HepG2 (cell line): ENCODE measurements around the gene NEDD8. TPM values are rescaled to one million over a fixed set of nuclear protein-coding genes. Genes with fewer than 3 reads are reported as not detected.
A peak's percentile ranks its signal among the peaks of the same experiment; 100 is the strongest.

ENCODE experiments used
- ATAC-seq: fragments of 200-7000 bp; cut with Tn5 transposase; 3 replicates; pipeline ENCODE4 v1.9.1; 2020; ENCODE audit warnings: mild to moderate bottlenecking, moderate library complexity
- BruUV-seq: library from RNA; stranded (reverse); fragments of 400-500 nt; replicated peaks from 2 replicates; lab custom pipeline; 2021; lab: Mats Ljungman, UMichigan
- CTCF ChIA-PET: fragments of 300-600 bp; formaldehyde crosslinking; extraction: SDS; loops from one replicate; lab custom pipeline; 2021; ENCODE audit warnings: low total read pairs, inconsistent platforms, low intra/inter-chr PET ratio; lab: Yijun Ruan, JAX
- POLR2A ChIA-PET: fragments of 350-600 bp; sonication (Branson Sonifier 250); formaldehyde crosslinking; loops from one replicate; lab custom pipeline; 2020; ENCODE audit warnings: antibody characterized with exemption, inconsistent platforms; lab: Yijun Ruan, JAX
- DNase-seq: peaks from one replicate; pipeline ENCODE4 v3.0.0-alpha.2; 2015; ENCODE audit warnings: low spot score
- FAIRE-seq: peaks from 3 replicates; lab custom pipeline; 2011; peaks lifted over from hg19 to GRCh38; lab: Jason Lieb, UNC
- H2AFZ ChIP-seq: one replicate; pipeline ENCODE4 v1.6.1; 2011; ENCODE audit warnings: low read length, inconsistent platforms
- H3K27ac ChIP-seq: fragments of 300-600 bp; 3 replicates; pipeline ENCODE4 v1.8.0; 2011; ENCODE audit warnings: mixed run types, mild to moderate bottlenecking, mixed read lengths, low read length, inconsistent platforms; ENCODE audit not compliant: insufficient read depth; ENCODE audit errors: extremely low read length
- H3K27me3 ChIP-seq, 2 experiments: fragments of 200-600 bp in 1 of 2; 2 replicates in 1 of 2; 3 replicates in 1 of 2; pipeline versions ENCODE4 v1.6.0 to v1.8.0; 2011; ENCODE audit warnings: low read length in 2 of 2, mild to moderate bottlenecking in 2 of 2, moderate library complexity in 2 of 2, inconsistent platforms in 1 of 2; ENCODE audit not compliant: insufficient read depth in 2 of 2, control insufficient read depth in 1 of 2
- H3K36me3 ChIP-seq, 2 experiments: fragments of 200-600 bp in 1 of 2; replicated peaks in 1 of 2; 2 replicates in 1 of 2; 3 replicates in 1 of 2; pipeline versions ENCODE4 v1.5.1 to v1.8.0; 2011; ENCODE audit warnings: low read length in 2 of 2, inconsistent platforms in 1 of 2; ENCODE audit not compliant: insufficient read depth in 2 of 2, control insufficient read depth in 1 of 2
- H3K4me1 ChIP-seq: 2 replicates; pipeline ENCODE4 v1.5.1; 2012; ENCODE audit warnings: low read length, inconsistent platforms; ENCODE audit not compliant: insufficient read depth
- H3K4me2 ChIP-seq: 2 replicates; pipeline ENCODE4 v1.6.0; 2011; ENCODE audit warnings: low read depth, low read length, inconsistent platforms
- H3K4me3 ChIP-seq, 3 experiments: fragments of 200-600 bp in 1 of 3; sonication (generic), shearing (Covaris generic) in 1 of 3; replicated peaks in 1 of 3; 2 replicates each; pipeline ENCODE4 v1.5.1; 2011 to 2016; ENCODE audit warnings: low read length in 3 of 3, inconsistent platforms in 2 of 3, low read depth in 2 of 3, mild to moderate bottlenecking in 2 of 3, control low read depth in 1 of 3, mixed read lengths in 1 of 3; ENCODE audit not compliant: insufficient read depth in 1 of 3
- H3K79me2 ChIP-seq: one replicate; pipeline ENCODE4 v1.6.1; 2011; ENCODE audit warnings: low read length, inconsistent platforms; ENCODE audit not compliant: insufficient read depth
- H3K9ac ChIP-seq: 2 replicates; pipeline ENCODE4 v1.6.0; 2011; ENCODE audit warnings: mild to moderate bottlenecking, low read depth, low read length, inconsistent platforms; ENCODE audit not compliant: insufficient read depth
- H3K9me3 ChIP-seq: 2 replicates; pipeline ENCODE4 v1.5.1; 2012; ENCODE audit warnings: mild to moderate bottlenecking, low read length
- H4K20me1 ChIP-seq: 2 replicates; pipeline ENCODE4 v1.6.0; 2011; ENCODE audit warnings: inconsistent platforms, mild to moderate bottlenecking, low read length, moderate library complexity; ENCODE audit not compliant: insufficient read depth
- ATAD3A ChIP-seq: sonication (generic); formaldehyde crosslinking; IDR thresholded peaks from 2 replicates; pipeline ENCODE4 v1.4.0; 2020; ENCODE audit warnings: missing genetic modification reagents
- ERF ChIP-seq: IDR thresholded peaks from 2 replicates; pipeline ENCODE4 v1.6.1; 2018; ENCODE audit warnings: missing biosample characterization, missing genetic modification reagents
- KDM5A ChIP-seq: fragments of 200-600 bp; sonication (generic); IDR thresholded peaks from 2 replicates; pipeline ENCODE4 v1.7.0; 2018; ENCODE audit warnings: antibody characterized with exemption, mild to moderate bottlenecking, low read length, borderline replicate concordance
- KLF15 ChIP-seq: sonication (generic); formaldehyde crosslinking; IDR thresholded peaks from 2 replicates; pipeline ENCODE4 v1.8.1; 2023; ENCODE audit warnings: borderline replicate concordance, mild to moderate bottlenecking, inconsistent platforms, missing genetic modification reagents, mixed read lengths
- PHF8 ChIP-seq: sonication (generic); formaldehyde crosslinking; IDR thresholded peaks from 2 replicates; pipeline ENCODE4 v1.5.0; 2020; ENCODE audit warnings: missing genetic modification reagents
- SRSF4 ChIP-seq: fragments of 200-400 bp; formaldehyde crosslinking; IDR thresholded peaks from one replicate; pipeline ENCODE4 v1.6.1; 2018; ENCODE audit warnings: mild to moderate bottlenecking, low read depth, low read length, moderate library complexity; ENCODE audit not compliant: poor library complexity, severe bottlenecking
- TBX3 ChIP-seq: fragments of 450-650 bp; IDR thresholded peaks from 2 replicates; pipeline ENCODE4 v1.6.1; 2017; ENCODE audit warnings: antibody characterized with exemption, mild to moderate bottlenecking, inconsistent platforms, borderline replicate concordance
- TP53 ChIP-seq: sonication (generic); formaldehyde crosslinking; conservative IDR thresholded peaks from 2 replicates; pipeline ENCODE4 v1.4.0; 2020; ENCODE audit warnings: missing genetic modification reagents
- ZNF773 ChIP-seq: sonication (generic); formaldehyde crosslinking; IDR thresholded peaks from 2 replicates; pipeline ENCODE4 v1.4.0; 2020; ENCODE audit warnings: missing genetic modification reagents, borderline replicate concordance
- ZSCAN30 ChIP-seq: sonication (generic); formaldehyde crosslinking; IDR thresholded peaks from 2 replicates; pipeline ENCODE4 v1.5.0; 2020; ENCODE audit warnings: mild to moderate bottlenecking, missing genetic modification reagents
- WGBS: methylation state at CpG from one replicate; pipeline ENCODE4 v1.1.6; 2017; ENCODE audit warnings: low lambda C conversion rate; 5-methylcytosine and 5-hydroxymethylcytosine counted together
- in situ Hi-C: cut with HindIII; loops from 2 replicates; pipeline ENCODE4 v1.10.0; 2017; ENCODE audit warnings: low pct_unique_long_range_greater_than_20kb; ENCODE audit not compliant: extremely low pct_ligation_motif_present
- intact Hi-C: fragments of 100-400 bp; cut with micrococcal nuclease; formaldehyde crosslinking; loops from one replicate; pipeline ENCODE4 v1.10.0; 2022; ENCODE audit not compliant: unreplicated experiment
- polyA plus RNA-seq, 8 experiments: library from polyadenylated mRNA; depleted of rRNA in 3 of 8; stranded (reverse) in 7 of 8; unstranded in 1 of 8; fragments of >200 nt; fragmentation: Illumina TruSeq in 4 of 8; extraction: Trizol in 4 of 8; gene quantifications; 2 replicates each; pipeline versions ENCODE4 v1.2.1 to v1.2.3, GENCODE V29; 2011 to 2016; ENCODE audit warnings: low read depth in 4 of 8, missing spikeins in 1 of 8, mixed read lengths in 1 of 8; ENCODE audit not compliant: insufficient read depth in 1 of 8
- total RNA-seq, 5 experiments: library from RNA; depleted of rRNA; stranded (reverse); fragments of >200 nt; fragmentation: Illumina TruSeq; extraction: Trizol; gene quantifications; 2 replicates each; pipeline ENCODE4 v1.2.3, GENCODE V29; 2016; ENCODE audit warnings: low read depth in 1 of 5
- TF ChIP-seq, protein P1 (sequence below): sonication (generic); formaldehyde crosslinking; IDR thresholded peaks from 2 replicates; pipeline ENCODE4 v1.4.0; 2020; ENCODE audit warnings: missing genetic modification reagents
- TF ChIP-seq, protein P2 (sequence below): sonication (generic); formaldehyde crosslinking; IDR thresholded peaks from 2 replicates; pipeline ENCODE4 v1.4.0; 2020; ENCODE audit warnings: missing genetic modification reagents, borderline replicate concordance
- TF ChIP-seq, protein P3 (sequence below): sonication (generic); formaldehyde crosslinking; IDR thresholded peaks from 2 replicates; pipeline ENCODE4 v1.5.0; 2020; ENCODE audit warnings: missing genetic modification reagents

The NEDD8 gene
- total and polyA plus RNA-seq, 2 of the 13 experiments (the other 11 are each of a cell fraction or from before 2014, with no cell fraction given): 535 to 713 TPM

DNA sequence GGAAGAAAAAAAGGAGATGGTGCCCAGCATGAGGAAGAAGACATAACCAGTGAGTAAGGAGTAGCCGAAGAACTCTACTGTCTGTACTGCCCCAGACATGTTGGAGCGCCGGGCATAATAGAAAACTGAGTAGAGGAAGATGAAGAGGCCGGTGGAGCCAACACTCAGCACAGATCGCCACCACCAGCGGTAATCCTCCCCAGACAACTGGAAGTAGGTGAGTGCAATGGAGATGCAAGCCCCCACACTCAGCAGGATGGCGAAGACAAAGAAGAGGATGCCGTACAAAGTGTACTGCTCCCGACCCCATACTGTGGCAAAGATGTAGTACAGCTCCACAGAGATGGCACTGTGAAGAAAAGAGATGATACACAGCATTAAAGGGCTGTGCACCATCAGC, 42.7 kb downstream of the NEDD8 start:
- Histone ChIP-seq H3K27me3 (no peaks in the 10 kb centered on the region), H3K9me3 (no peaks in the 10 kb centered on the region), H4K20me1 (no peaks in the 10 kb centered on the region), H3K27ac (peak overlapping the region; percentile 37), H3K9ac (peak overlapping the region; percentile 84), H3K4me1 (peaks cover 50% of the 10 kb centered on the region), H3K4me2 (peak overlapping the region; percentile 96), H3K36me3 (peaks cover 50 to 61% of the 10 kb centered on the region in 2 experiments), H3K79me2 (peaks cover 30% of the 10 kb centered on the region), H2AFZ (no peak overlapping the region), H3K4me3 (peak overlapping the region in 1 of 3 experiments; percentile 92; a peak in 2 of 6 replicates)
- BruUV-seq: no TSS peak
- ChIA-PET POLR2A (interaction anchor here (0.8 to 6.4 kb wide), 34 partner anchors 9 to 1095 kb away, joined by 3 to 65 read pairs (median 6); partner anchors contain the start of genes ACIN1, C14orf119, CHMP4A and CIDEB), CTCF (no interaction called here)
- DNase-seq (no peak), ATAC-seq (no peak), FAIRE-seq (no peak)
- in situ Hi-C loops (no loop called here), intact Hi-C loops (loop anchor here (2.0 kb wide), 3 partner anchors 43 to 75 kb away; partner anchors contain the start of genes DCAF11, GMPR2, NEDD8 and NRL)
- TF ChIP-seq, protein P1, sequence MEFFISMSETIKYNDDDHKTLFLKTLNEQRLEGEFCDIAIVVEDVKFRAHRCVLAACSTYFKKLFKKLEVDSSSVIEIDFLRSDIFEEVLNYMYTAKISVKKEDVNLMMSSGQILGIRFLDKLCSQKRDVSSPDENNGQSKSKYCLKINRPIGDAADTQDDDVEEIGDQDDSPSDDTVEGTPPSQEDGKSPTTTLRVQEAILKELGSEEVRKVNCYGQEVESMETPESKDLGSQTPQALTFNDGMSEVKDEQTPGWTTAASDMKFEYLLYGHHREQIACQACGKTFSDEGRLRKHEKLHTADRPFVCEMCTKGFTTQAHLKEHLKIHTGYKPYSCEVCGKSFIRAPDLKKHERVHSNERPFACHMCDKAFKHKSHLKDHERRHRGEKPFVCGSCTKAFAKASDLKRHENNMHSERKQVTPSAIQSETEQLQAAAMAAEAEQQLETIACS (CRISPR knock-in tag): no peak
- TF ChIP-seq PHF8 (CRISPR knock-in tag) (no peak), TBX3 (no peak), ATAD3A (CRISPR knock-in tag) (0 out of 2 replicates have a peak, but pooled peaks have one; percentile 58), ERF (no peak), ZSCAN30 (no peak), SRSF4 (no peak), KLF15 (CRISPR knock-in tag) (peak; percentile 48; the same call in 1 of the 2 replicates), TP53 (CRISPR knock-in tag) (no peak), KDM5A (no peak), ZNF773 (CRISPR knock-in tag) (0 out of 2 replicates have a peak, but pooled peaks have one; percentile 19)
- TF ChIP-seq, protein P2, sequence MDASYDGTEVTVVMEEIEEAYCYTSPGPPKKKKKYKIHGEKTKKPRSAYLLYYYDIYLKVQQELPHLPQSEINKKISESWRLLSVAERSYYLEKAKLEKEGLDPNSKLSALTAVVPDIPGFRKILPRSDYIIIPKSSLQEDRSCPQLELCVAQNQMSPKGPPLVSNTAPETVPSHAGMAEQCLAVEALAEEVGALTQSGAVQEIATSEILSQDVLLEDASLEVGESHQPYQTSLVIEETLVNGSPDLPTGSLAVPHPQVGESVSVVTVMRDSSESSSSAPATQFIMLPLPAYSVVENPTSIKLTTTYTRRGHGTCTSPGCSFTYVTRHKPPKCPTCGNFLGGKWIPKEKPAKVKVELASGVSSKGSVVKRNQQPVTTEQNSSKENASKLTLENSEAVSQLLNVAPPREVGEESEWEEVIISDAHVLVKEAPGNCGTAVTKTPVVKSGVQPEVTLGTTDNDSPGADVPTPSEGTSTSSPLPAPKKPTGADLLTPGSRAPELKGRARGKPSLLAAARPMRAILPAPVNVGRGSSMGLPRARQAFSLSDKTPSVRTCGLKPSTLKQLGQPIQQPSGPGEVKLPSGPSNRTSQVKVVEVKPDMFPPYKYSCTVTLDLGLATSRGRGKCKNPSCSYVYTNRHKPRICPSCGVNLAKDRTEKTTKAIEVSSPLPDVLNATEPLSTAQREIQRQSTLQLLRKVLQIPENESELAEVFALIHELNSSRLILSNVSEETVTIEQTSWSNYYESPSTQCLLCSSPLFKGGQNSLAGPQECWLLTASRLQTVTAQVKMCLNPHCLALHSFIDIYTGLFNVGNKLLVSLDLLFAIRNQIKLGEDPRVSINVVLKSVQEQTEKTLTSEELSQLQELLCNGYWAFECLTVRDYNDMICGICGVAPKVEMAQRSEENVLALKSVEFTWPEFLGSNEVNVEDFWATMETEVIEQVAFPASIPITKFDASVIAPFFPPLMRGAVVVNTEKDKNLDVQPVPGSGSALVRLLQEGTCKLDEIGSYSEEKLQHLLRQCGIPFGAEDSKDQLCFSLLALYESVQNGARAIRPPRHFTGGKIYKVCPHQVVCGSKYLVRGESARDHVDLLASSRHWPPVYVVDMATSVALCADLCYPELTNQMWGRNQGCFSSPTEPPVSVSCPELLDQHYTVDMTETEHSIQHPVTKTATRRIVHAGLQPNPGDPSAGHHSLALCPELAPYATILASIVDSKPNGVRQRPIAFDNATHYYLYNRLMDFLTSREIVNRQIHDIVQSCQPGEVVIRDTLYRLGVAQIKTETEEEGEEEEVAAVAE (CRISPR knock-in tag): no peak
- TF ChIP-seq, protein P3, sequence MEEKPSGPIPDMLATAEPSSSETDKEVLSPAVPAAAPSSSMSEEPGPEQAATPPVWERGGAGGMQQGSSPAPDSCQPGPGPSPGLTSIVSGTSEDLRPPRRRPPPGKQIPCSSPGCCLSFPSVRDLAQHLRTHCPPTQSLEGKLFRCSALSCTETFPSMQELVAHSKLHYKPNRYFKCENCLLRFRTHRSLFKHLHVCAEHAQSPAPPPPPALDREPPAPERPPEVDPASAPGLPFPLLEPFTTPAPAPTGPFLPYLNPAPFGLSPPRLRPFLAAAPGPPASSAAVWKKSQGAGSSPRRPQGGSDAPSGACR (CRISPR knock-in tag): no peak
- 96% methylated on average over 9 of the region's 9 CpGs for WGBS
